ENCODE data around the gene CCDC34. TPM values are rescaled to one million over a fixed set of nuclear protein-coding genes. Genes with fewer than 3 reads are reported as not detected.

CCDC34 gene
- total and polyA plus RNA-seq, 2 of the 8 experiments (the other 6 are each of a cell fraction or from before 2014, with no cell fraction given): 7.7 to 24.3 TPM

DNA sequence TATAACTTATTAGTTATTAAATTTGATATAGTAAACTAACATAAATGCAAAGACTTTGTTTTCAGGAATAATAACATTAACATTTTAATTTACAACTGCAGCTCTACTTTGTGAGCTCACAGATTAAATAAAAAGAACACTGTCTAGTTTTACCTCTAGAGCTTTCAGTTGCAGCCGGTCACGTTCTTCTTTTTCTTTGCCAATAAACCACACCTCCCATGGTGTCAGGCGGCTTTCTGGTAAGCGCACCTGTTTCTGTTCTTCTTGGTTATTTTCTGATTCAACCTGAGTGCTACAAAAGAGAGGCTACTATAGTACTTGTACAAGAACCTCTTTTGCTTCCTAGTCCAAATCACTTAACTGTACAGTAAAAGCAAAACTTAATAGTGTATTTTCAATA lies 5.8 kb downstream of the CCDC34 start:
- no peak overlapping the region for H3K23ac ChIP-seq (ENCODE audit: insufficient read length)
- H2BK15ac ChIP-seq (ENCODE audit: low read length): no peak overlapping the region
- no peak overlapping the region for H3K9ac ChIP-seq (replicated peaks in 1 of 4; ENCODE audit: extremely low read depth in 1 of 4, low read depth in 3 of 4, low read length in 3 of 4)
- peaks cover 0 to 7% of the 10 kb centered on the region in 2 experiments; a peak in 1 of 4 replicates for H3K79me2 ChIP-seq (ENCODE audit: control insufficient read depth in 1 of 2, insufficient read depth in 2 of 2, low read length in 2 of 2)
- TF ChIP-seq RFX5 (IDR thresholded peaks at IDR 0.05; ENCODE audit: borderline replicate concordance, low read depth, low read length) (no peak), TBP (IDR thresholded peaks at IDR 0.05; ENCODE audit: low read depth, low read length) (no peak)
- peaks cover under 1% of the 10 kb centered on the region; the same call in 1 of the 2 replicates for H3K23me2 ChIP-seq (ENCODE audit: low read depth, low read length)
- CTCF ChIA-PET (ENCODE audit: partially characterized antibody): interaction anchor here (0.9 to 1.3 kb wide), 3 partner anchors 61 to 174 kb away, joined by 3 to 7 read pairs (median 3); no protein-coding TSS in a partner anchor
- FAIRE-seq (no peak), DNase-seq (ENCODE audit: low read depth in 1 of 2, low spot score in 2 of 2) (no peak)
- no peaks in the 10 kb centered on the region for H4K20me1 ChIP-seq (replicated peaks in 1 of 2; ENCODE audit: control insufficient read depth in 1 of 2, insufficient read depth in 2 of 2, low read length in 2 of 2)
- no peak overlapping the region for H2AFZ ChIP-seq (ENCODE audit: low read length)
- H3K79me1 ChIP-seq (ENCODE audit: low read depth, low read length): no peaks in the 10 kb centered on the region
- no peak overlapping the region for H3K56ac ChIP-seq (replicated peaks; ENCODE audit: insufficient read length, low read depth, low read length)
- no peak overlapping the region for H2AK5ac ChIP-seq (ENCODE audit: low read depth, low read length)
- H3K14ac ChIP-seq (ENCODE audit: insufficient read length): no peak overlapping the region
- no peak overlapping the region for H3K18ac ChIP-seq (ENCODE audit: extremely low read depth, low read length)
- no peak overlapping the region for H3K4me2 ChIP-seq (ENCODE audit: insufficient read depth in 1 of 2, low read depth in 2 of 2, low read length in 2 of 2)
- H3K27me3 ChIP-seq (replicated peaks in 1 of 4; ENCODE audit: control insufficient read depth in 3 of 4, extremely low read depth in 1 of 4, insufficient read depth in 3 of 4, low read length in 3 of 4): no peaks in the 10 kb centered on the region
- H4K8ac ChIP-seq (ENCODE audit: extremely low read depth, insufficient read depth, low read length): no peak overlapping the region
- H2BK5ac ChIP-seq (ENCODE audit: low read depth, low read length): no peak overlapping the region
- no peak overlapping the region for H3K27ac ChIP-seq (ENCODE audit: low read depth, low read length)
- H4K5ac ChIP-seq (ENCODE audit: insufficient read length, low read depth, low read length): no peak overlapping the region
- POLR2A ChIA-PET (ENCODE audit: partially characterized antibody): no interaction called here
- H4K91ac ChIP-seq (replicated peaks; ENCODE audit: insufficient read length, low read length): no peak overlapping the region
- no peak overlapping the region for H3K4ac ChIP-seq (replicated peaks; ENCODE audit: insufficient read length, low read depth, low read length)
- peaks cover 0 to 9% (median 5%) of the 10 kb centered on the region in 4 experiments; a peak in 4 of 7 replicates for H3K4me1 ChIP-seq (replicated peaks in 1 of 4; ENCODE audit: control insufficient read depth in 3 of 4, insufficient read depth in 4 of 4, low read length in 3 of 4)
- no peak overlapping the region for H3K4me3 ChIP-seq (ENCODE audit: extremely low read depth in 1 of 4, insufficient read depth in 2 of 4, low read depth in 3 of 4, low read length in 4 of 4)
- H2BK120ac ChIP-seq (replicated peaks; ENCODE audit: low read depth, low read length): no peak overlapping the region
- no peak overlapping the region for H2BK12ac ChIP-seq (ENCODE audit: low read depth, low read length)
- no peaks in the 10 kb centered on the region for H3K9me3 ChIP-seq (ENCODE audit: insufficient read depth in 2 of 2, low read depth in 1 of 2, low read length in 1 of 2)
- no peaks in the 10 kb centered on the region; a peak in 1 of 8 replicates for H3K36me3 ChIP-seq (ENCODE audit: control insufficient read depth in 2 of 4, insufficient read depth in 4 of 4, low read length in 3 of 4)
- no peak overlapping the region for H2BK20ac ChIP-seq (ENCODE audit: low read length)
- 85% methylated on average over 4 of the region's 4 CpGs; no CpG with 5 or more reads in 1 of the 2 experiments for WGBS, 2 experiments (ENCODE audit: extremely low coverage in 1 of 2, insufficient coverage in 1 of 2, insufficient read length in 1 of 2, insufficient replicate concordance in 2 of 2, low coverage in 1 of 2, low lambda C conversion rate in 2 of 2, missing lambda C conversion rate in 1 of 2)

Measured in H1 (cell line).